H1 (cell line): ENCODE data around the gene SUMF1. TPM values are rescaled to one million over a fixed set of nuclear protein-coding genes. Genes with fewer than 3 reads are reported as not detected.

Source experiments
- CTCF ChIA-PET: fragments of 300-600 bp; sonication (Branson Sonifier 250); formaldehyde crosslinking; loops from one replicate; lab custom pipeline; 2021; ENCODE audit not compliant: partially characterized antibody; lab: Charles Lee
- POLR2A ChIA-PET: fragments of 300-600 bp; sonication (Branson Sonifier 250); formaldehyde crosslinking; loops from one replicate; lab custom pipeline; 2021; ENCODE audit warnings: inconsistent platforms; ENCODE audit not compliant: partially characterized antibody; lab: Charles Lee
- DNase-seq, 2 experiments: peaks; one replicate each; pipeline versions ENCODE4 v3.0.0 to v3.0.0-alpha.2; 2010 to 2022; ENCODE audit warnings: low spot score in 2 of 2, low read depth in 1 of 2, mixed read lengths in 1 of 2
- FAIRE-seq: peaks from 2 replicates; lab custom pipeline; 2011; peaks lifted over from hg19 to GRCh38; lab: Jason Lieb, UNC
- H2AFZ ChIP-seq: 2 replicates; pipeline ENCODE4 v1.8.1; 2012; ENCODE audit warnings: low read length, inconsistent platforms
- H2AK5ac ChIP-seq: 2 replicates; pipeline ENCODE4 v1.6.1; 2013; ENCODE audit warnings: low read depth, low read length
- H2BK120ac ChIP-seq: replicated peaks from 2 replicates; pipeline ENCODE3; 2013; ENCODE audit warnings: low read depth, low read length, inconsistent platforms
- H2BK12ac ChIP-seq: 2 replicates; pipeline ENCODE4 v1.6.1; 2013; ENCODE audit warnings: low read depth, low read length
- H2BK15ac ChIP-seq: 2 replicates; pipeline ENCODE4 v1.6.1; 2013; ENCODE audit warnings: low read length
- H2BK20ac ChIP-seq: 2 replicates; pipeline ENCODE4 v1.6.1; 2013; ENCODE audit warnings: low read length
- H2BK5ac ChIP-seq: 2 replicates; pipeline ENCODE4 v1.6.1; 2013; ENCODE audit warnings: low read depth, low read length
- H3K14ac ChIP-seq: 2 replicates; pipeline ENCODE4 v1.6.1; 2013; ENCODE audit warnings: inconsistent platforms; ENCODE audit not compliant: insufficient read length
- H3K18ac ChIP-seq: 2 replicates; pipeline ENCODE4 v1.6.1; 2013; ENCODE audit warnings: low read length; ENCODE audit errors: extremely low read depth
- H3K23ac ChIP-seq: 2 replicates; pipeline ENCODE4 v1.6.1; 2013; ENCODE audit warnings: inconsistent platforms; ENCODE audit not compliant: insufficient read length
- H3K23me2 ChIP-seq: 2 replicates; pipeline ENCODE4 v1.6.1; 2013; ENCODE audit warnings: low read depth, low read length
- H3K27ac ChIP-seq: 2 replicates; pipeline ENCODE4 v1.6.1; 2011; ENCODE audit warnings: low read depth, low read length, inconsistent platforms
- H3K27me3 ChIP-seq, 4 experiments: replicated peaks in 1 of 4; 1 replicate in 1 of 4; 2 replicates in 3 of 4; pipeline versions ENCODE4 v1.6.1 to v1.8.1; 2011 to 2013; ENCODE audit warnings: low read length in 3 of 4, mild to moderate bottlenecking in 3 of 4, inconsistent platforms in 2 of 4, mixed read lengths in 2 of 4, moderate library complexity in 1 of 4; ENCODE audit not compliant: control insufficient read depth in 3 of 4, insufficient read depth in 3 of 4; ENCODE audit errors: extremely low read depth in 1 of 4
- H3K36me3 ChIP-seq, 4 experiments: 2 replicates each; pipeline versions ENCODE4 v1.6.1 to v1.8.1; 2011 to 2013; ENCODE audit warnings: mild to moderate bottlenecking in 4 of 4, low read length in 3 of 4, moderate library complexity in 2 of 4, control low read depth in 1 of 4, inconsistent platforms in 1 of 4; ENCODE audit not compliant: insufficient read depth in 4 of 4, control insufficient read depth in 2 of 4
- H3K4ac ChIP-seq: replicated peaks from 2 replicates; pipeline ENCODE3; 2013; ENCODE audit warnings: low read length, low read depth, mixed read lengths, inconsistent platforms; ENCODE audit not compliant: insufficient read length
- H3K4me1 ChIP-seq, 4 experiments: replicated peaks in 1 of 4; 1 replicate in 1 of 4; 2 replicates in 3 of 4; pipeline versions ENCODE4 v1.6.1 to v1.8.1; 2011 to 2013; ENCODE audit warnings: low read length in 3 of 4, inconsistent platforms in 2 of 4, mixed read lengths in 1 of 4; ENCODE audit not compliant: insufficient read depth in 4 of 4, control insufficient read depth in 3 of 4
- H3K4me2 ChIP-seq, 2 experiments: 2 replicates each; pipeline versions ENCODE4 v1.6.1 to v1.8.1; 2011 to 2013; ENCODE audit warnings: low read depth in 2 of 2, low read length in 2 of 2, control low read depth in 1 of 2, inconsistent platforms in 1 of 2, mild to moderate bottlenecking in 1 of 2; ENCODE audit not compliant: insufficient read depth in 1 of 2
- H3K4me3 ChIP-seq, 4 experiments: fragments of 200-600, 300-600 bp in 1 of 4; sonication (generic), shearing (Covaris generic), sonication (Bioruptor Twin) in 1 of 4; 2 replicates each; pipeline versions ENCODE4 v1.5.1 to v1.8.1; 2011 to 2016; ENCODE audit warnings: low read length in 4 of 4, low read depth in 3 of 4, control low read depth in 2 of 4, inconsistent platforms in 2 of 4, mild to moderate bottlenecking in 2 of 4, mixed read lengths in 1 of 4, moderate library complexity in 1 of 4; ENCODE audit not compliant: insufficient read depth in 2 of 4; ENCODE audit errors: extremely low read depth in 1 of 4
- H3K56ac ChIP-seq: replicated peaks from 2 replicates; pipeline ENCODE3; 2013; ENCODE audit warnings: low read depth, mild to moderate bottlenecking, mixed read lengths, low read length, inconsistent platforms; ENCODE audit not compliant: insufficient read length
- H3K79me1 ChIP-seq: 2 replicates; pipeline ENCODE4 v1.6.1; 2013; ENCODE audit warnings: low read depth, low read length, control low read depth
- H3K79me2 ChIP-seq, 2 experiments: 2 replicates each; pipeline versions ENCODE4 v1.6.1 to v1.8.1; 2012 to 2013; ENCODE audit warnings: low read length in 2 of 2, mild to moderate bottlenecking in 2 of 2, inconsistent platforms in 1 of 2; ENCODE audit not compliant: insufficient read depth in 2 of 2, control insufficient read depth in 1 of 2
- H3K9ac ChIP-seq, 4 experiments: replicated peaks in 1 of 4; 1 replicate in 1 of 4; 2 replicates in 3 of 4; pipeline versions ENCODE4 v1.6.1 to v1.8.1; 2011 to 2013; ENCODE audit warnings: low read depth in 3 of 4, low read length in 3 of 4, control low read depth in 2 of 4, mild to moderate bottlenecking in 2 of 4, moderate library complexity in 2 of 4, inconsistent platforms in 1 of 4; ENCODE audit errors: extremely low read depth in 1 of 4
- H3K9me3 ChIP-seq, 2 experiments: 2 replicates each; pipeline versions ENCODE4 v1.6.1 to v1.8.1; 2012 to 2013; ENCODE audit warnings: mild to moderate bottlenecking in 2 of 2, moderate library complexity in 2 of 2, control low read depth in 1 of 2, inconsistent platforms in 1 of 2, low read depth in 1 of 2, low read length in 1 of 2, mixed read lengths in 1 of 2; ENCODE audit not compliant: insufficient read depth in 2 of 2
- H4K20me1 ChIP-seq, 2 experiments: replicated peaks in 1 of 2; 2 replicates each; pipeline versions ENCODE3 to v1.8.1; 2011 to 2013; ENCODE audit warnings: inconsistent platforms in 2 of 2, low read length in 2 of 2, mild to moderate bottlenecking in 1 of 2; ENCODE audit not compliant: insufficient read depth in 2 of 2, control insufficient read depth in 1 of 2
- H4K5ac ChIP-seq: 2 replicates; pipeline ENCODE4 v1.6.1; 2013; ENCODE audit warnings: low read length, low read depth, mixed read lengths, inconsistent platforms; ENCODE audit not compliant: insufficient read length
- H4K8ac ChIP-seq: 2 replicates; pipeline ENCODE4 v1.8.0; 2013; ENCODE audit warnings: mild to moderate bottlenecking, moderate library complexity, low read length, inconsistent platforms; ENCODE audit not compliant: insufficient read depth; ENCODE audit errors: extremely low read depth
- H4K91ac ChIP-seq: replicated peaks from 2 replicates; pipeline ENCODE3; 2013; ENCODE audit warnings: low read length, mixed read lengths, inconsistent platforms; ENCODE audit not compliant: insufficient read length
- BACH1 ChIP-seq: IDR thresholded peaks from 2 replicates; pipeline ENCODE4 v1.6.1; 2012; ENCODE audit warnings: low read length, improper control_type of control experiment
- BRCA1 ChIP-seq: IDR thresholded peaks from 2 replicates; pipeline ENCODE4 v1.6.1; 2012; ENCODE audit warnings: low read depth, low read length, improper control_type of control experiment
- CBX5 ChIP-seq: fragments of 300-800, 300-1000 bp; sonication (generic); IDR thresholded peaks from 2 replicates; pipeline ENCODE4 v1.7.1; 2016; ENCODE audit warnings: antibody characterized with exemption, low read length, low read depth
- CHD1 ChIP-seq: IDR thresholded peaks from 2 replicates; pipeline ENCODE4 v1.6.1; 2012; ENCODE audit warnings: low read depth, low read length, improper control_type of control experiment
- CTCF ChIP-seq, 3 experiments: IDR thresholded peaks; 1 replicate in 2 of 3; 2 replicates in 1 of 3; pipeline versions ENCODE4 v1.5.1 to v1.6.1; 2011; ENCODE audit warnings: low read length in 3 of 3, mild to moderate bottlenecking in 3 of 3, inconsistent platforms in 2 of 3, low read depth in 1 of 3, moderate library complexity in 1 of 3; ENCODE audit not compliant: insufficient read depth in 1 of 3; ENCODE audit errors: control extremely low read depth in 1 of 3
- GTF2F1 ChIP-seq: IDR thresholded peaks from 2 replicates; pipeline ENCODE4 v1.6.1; 2012; ENCODE audit warnings: low read depth, low read length, improper control_type of control experiment, borderline replicate concordance
- PHF8 ChIP-seq: fragments of 200-600 bp; sonication (generic); conservative IDR thresholded peaks from 2 replicates; pipeline ENCODE4 v1.7.1; 2012; ENCODE audit warnings: low read depth, mild to moderate bottlenecking, inconsistent platforms, low read length, moderate library complexity
- RBBP5 ChIP-seq: IDR thresholded peaks from 2 replicates; pipeline ENCODE4 v1.7.1; 2012; ENCODE audit warnings: low read depth, mild to moderate bottlenecking, inconsistent platforms, low read length, moderate library complexity, borderline replicate concordance
- RXRA ChIP-seq: IDR thresholded peaks from 2 replicates; pipeline ENCODE4 v1.6.1; 2011; ENCODE audit warnings: low read depth, mild to moderate bottlenecking, low read length, moderate library complexity; ENCODE audit not compliant: insufficient read depth
- SP2 ChIP-seq: IDR thresholded peaks from 2 replicates; pipeline ENCODE4 v1.6.1; 2012; ENCODE audit warnings: mild to moderate bottlenecking, low read length, inconsistent platforms
- TCF12 ChIP-seq: IDR thresholded peaks from 2 replicates; pipeline ENCODE4 v1.6.1; 2011; ENCODE audit warnings: low read depth, mild to moderate bottlenecking, low read length
- TEAD4 ChIP-seq: IDR thresholded peaks from 2 replicates; pipeline ENCODE4 v1.6.1; 2012; ENCODE audit warnings: low read depth, low read length, inconsistent platforms, mixed read lengths
- WGBS, 2 experiments: shearing (Covaris generic) in 1 of 2; methylation state at CpG; one replicate each; pipeline versions ENCODE4 v1.1.6 to v1.1.7; 2013 to 2015; ENCODE audit warnings: low lambda C conversion rate in 2 of 2, mixed read lengths in 2 of 2, inconsistent platforms in 1 of 2, low coverage in 1 of 2, missing lambda C conversion rate in 1 of 2; ENCODE audit not compliant: insufficient replicate concordance in 2 of 2, insufficient coverage in 1 of 2, insufficient read length in 1 of 2; ENCODE audit errors: extremely low coverage in 1 of 2, missing lambda C conversion rate in 1 of 2; 5-methylcytosine and 5-hydroxymethylcytosine counted together
- polyA plus RNA-seq, 7 experiments: library from polyadenylated mRNA; depleted of rRNA in 3 of 7; stranded (reverse) in 5 of 7; unstranded in 2 of 7; fragments of >200 nt in 5 of 7; fragments of 200-250 nt in 2 of 7; gene quantifications; 1 replicate in 5 of 7; 2 replicates in 1 of 7; 4 replicates in 1 of 7; pipeline versions ENCODE4 v1.2.1 to v1.2.3, GENCODE V29; 2011 to 2013; ENCODE audit warnings: missing spikeins in 2 of 7, mixed read lengths in 2 of 7
- total RNA-seq: library from RNA; stranded (reverse); fragmentation: NEBNext Ultra II Directional; extraction: Animal tissue kit (Norgen Biotek cat#: 25700); gene quantifications from 2 replicates; pipeline ENCODE4 v1.2.1, GENCODE V29; 2021

Gene SUMF1
- total and polyA plus RNA-seq, 2 of the 8 experiments (the other 6 are each of a cell fraction or from before 2014, with no cell fraction given), result 12.5 to 15.0 TPM

GRCh38 chr3:4478261-4478660 is 11.2 kb upstream of the SUMF1 start:
- H3K36me3 ChIP-seq, result no peaks in the 10 kb centered on the region
- no peak overlapping the region for H2BK5ac ChIP-seq
- no peak overlapping the region for H3K18ac ChIP-seq
- 0 out of 2 replicates have a peak, but pooled peaks cover 2% of the 10 kb centered on the region for H3K23me2 ChIP-seq
- FAIRE-seq (no peak), DNase-seq (no peak)
- H4K91ac ChIP-seq, result no peak overlapping the region
- H3K4ac ChIP-seq, result no peak overlapping the region
- H3K23ac ChIP-seq, result no peak overlapping the region
- H2BK20ac ChIP-seq, result no peak overlapping the region
- no peaks in the 10 kb centered on the region for H3K79me1 ChIP-seq
- H3K9me3 ChIP-seq, result no peaks in the 10 kb centered on the region
- H3K4me1 ChIP-seq, result no peaks in the 10 kb centered on the region; a peak in 1 of 7 replicates
- no peak overlapping the region for H3K27ac ChIP-seq
- no peak overlapping the region for H2AFZ ChIP-seq
- no peak overlapping the region for H3K14ac ChIP-seq
- no peak overlapping the region for H4K5ac ChIP-seq
- 77% methylated on average over 3 of the region's 3 CpGs; no CpG with 5 or more reads in 1 of the 2 experiments for WGBS, 2 experiments
- H3K27me3 ChIP-seq, result no peaks in the 10 kb centered on the region
- TF ChIP-seq CHD1 (no peak), SP2 (no peak), TEAD4 (no peak), GTF2F1 (no peak), CTCF (IDR thresholded peaks at IDR 0.05; ENCODE audit: control extremely low read depth in 1 of 3, insufficient read depth in 1 of 3, low read depth in 1 of 3, low read length in 3 of 3) (no peak), TCF12 (no peak), RBBP5 (no peak), CBX5 (no peak), PHF8 (no peak), BACH1 (no peak), RXRA (no peak), BRCA1 (no peak)
- TF ChIP-seq, all 59 proteins: peak for 0
- Histone ChIP-seq H3K56ac (no peak overlapping the region), H3K4me3 (no peak overlapping the region), H3K4me2 (no peak overlapping the region), H4K20me1 (no peaks in the 10 kb centered on the region), H2BK12ac (no peak overlapping the region), H2BK15ac (no peak overlapping the region), H4K8ac (no peak overlapping the region), H3K9ac (no peak overlapping the region), H3K79me2 (no peaks in the 10 kb centered on the region), H2AK5ac (no peak overlapping the region), H2BK120ac (no peak overlapping the region)
- CTCF ChIA-PET, result interaction anchor here (1.1 kb wide), 1 partner anchor 14 kb away, joined by 3 read pairs; no protein-coding TSS in a partner anchor
- POLR2A ChIA-PET, result interaction anchor here (0.8 to 1.4 kb wide), 3 partner anchors 9 to 15 kb away, joined by 3 read pairs; no protein-coding TSS in a partner anchor
